Activated CD4-positive, CD25-positive, alpha-beta regulatory T cell treated with anti-CD3 and anti-CD28 coated beads, Interleukin-2, amount 50 U/mL, for 16 hours (primary cell): ENCODE measurements around the gene ZNF202.
"Not testable (repeated sequence)": the region's sequence is repeated elsewhere in the genome, so short reads cannot be mapped to it uniquely, and the experiment has no call there.

Experiments
- DNase-seq: peaks from one replicate; pipeline ENCODE4 v3.0.0-alpha.2; 2020; ENCODE audit warnings: low read depth, low spot score

Gene ZNF202

DNA sequence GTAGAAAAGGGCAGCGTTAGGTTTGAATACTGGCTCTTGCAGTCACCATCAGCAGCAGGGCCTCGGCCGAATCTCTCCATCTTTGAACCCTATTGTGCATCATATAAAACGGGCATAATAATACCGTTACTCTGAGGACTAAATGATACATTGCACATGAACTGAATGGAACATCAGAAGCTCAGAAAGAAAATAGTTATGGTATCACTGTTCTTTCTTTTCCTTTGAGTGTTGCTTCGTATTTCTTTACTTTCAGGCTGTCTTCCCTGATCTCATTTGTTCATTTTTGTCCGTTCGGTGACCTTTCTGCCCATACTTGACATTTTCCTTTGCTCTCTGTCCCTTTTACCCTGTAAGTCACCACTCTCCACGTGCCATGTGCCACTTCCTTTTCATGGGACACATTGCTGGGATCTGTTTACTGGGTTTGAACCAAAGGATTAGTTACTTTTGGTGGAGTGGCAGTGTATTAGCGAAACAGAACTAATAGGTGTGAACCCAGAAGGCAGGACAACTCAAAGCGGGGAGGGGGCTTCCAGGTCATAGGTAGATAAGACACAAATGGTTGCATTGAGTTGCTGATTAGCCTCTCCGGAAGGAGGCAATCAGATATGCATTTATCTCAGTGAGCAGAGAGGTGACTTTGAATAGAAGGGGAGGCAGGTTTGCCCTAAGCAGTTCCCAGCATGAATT, 717 bp upstream of the ZNF202 start:
- DNase-seq = no peak

DNA sequence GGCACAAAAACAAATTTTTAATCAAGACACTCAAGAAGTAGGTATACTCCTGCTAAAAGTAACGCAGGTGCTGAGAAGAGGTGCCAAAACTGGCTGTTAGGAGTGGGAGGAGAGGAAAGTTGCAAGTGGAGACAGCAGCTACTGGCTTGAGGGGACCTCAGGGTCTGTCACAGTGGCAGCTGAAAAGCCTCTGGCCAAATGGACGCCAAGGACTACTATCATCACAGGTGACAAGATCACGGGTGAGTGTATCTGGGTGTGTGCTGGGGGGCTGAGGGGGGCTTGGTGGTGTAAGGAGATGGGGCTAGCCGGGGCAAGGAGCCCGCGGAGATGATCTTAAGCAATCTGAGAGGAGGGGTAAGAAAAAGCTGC, 687 bp downstream of the ZNF202 start:
- DNase-seq = no peak

DNA sequence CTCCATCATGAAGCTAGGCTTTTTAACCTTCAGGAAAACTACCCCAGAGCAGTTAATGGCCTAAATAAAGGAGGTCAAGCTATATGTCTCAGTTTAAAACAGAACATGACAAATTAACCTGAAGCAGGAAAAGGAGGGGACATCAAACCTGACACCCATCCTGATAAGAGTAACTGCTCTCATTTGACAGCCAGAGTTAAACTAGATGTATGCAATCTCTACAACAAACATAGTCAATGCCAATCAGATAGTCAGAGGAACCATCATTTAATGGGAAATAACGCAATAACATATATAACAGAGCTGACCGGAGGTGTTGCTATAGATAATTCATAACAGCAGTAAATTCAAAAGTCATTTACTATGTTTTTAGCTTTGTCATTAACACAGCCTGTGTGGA, 3.1 kb downstream of the ZNF202 start:
- DNase-seq = no peak

DNA sequence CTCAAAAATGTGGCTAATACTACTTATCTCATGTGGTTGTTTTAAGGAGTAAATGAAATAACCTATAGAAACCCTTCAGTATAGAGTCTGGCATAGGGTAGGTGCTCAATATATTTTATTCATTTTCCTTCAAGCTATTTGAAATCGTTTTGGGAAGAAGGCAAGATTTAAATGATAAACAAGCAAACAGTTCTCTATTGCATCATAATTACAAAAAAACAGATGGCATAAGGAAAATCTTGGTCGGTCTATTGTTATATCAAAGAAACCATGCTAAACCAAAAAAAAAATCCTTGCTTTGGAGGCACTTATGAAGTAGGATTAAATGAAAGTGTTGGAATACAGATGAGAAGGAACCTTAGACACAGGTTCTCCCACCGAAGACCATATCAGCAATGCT, 4.7 kb downstream of the ZNF202 start:
- no peak for DNase-seq

DNA sequence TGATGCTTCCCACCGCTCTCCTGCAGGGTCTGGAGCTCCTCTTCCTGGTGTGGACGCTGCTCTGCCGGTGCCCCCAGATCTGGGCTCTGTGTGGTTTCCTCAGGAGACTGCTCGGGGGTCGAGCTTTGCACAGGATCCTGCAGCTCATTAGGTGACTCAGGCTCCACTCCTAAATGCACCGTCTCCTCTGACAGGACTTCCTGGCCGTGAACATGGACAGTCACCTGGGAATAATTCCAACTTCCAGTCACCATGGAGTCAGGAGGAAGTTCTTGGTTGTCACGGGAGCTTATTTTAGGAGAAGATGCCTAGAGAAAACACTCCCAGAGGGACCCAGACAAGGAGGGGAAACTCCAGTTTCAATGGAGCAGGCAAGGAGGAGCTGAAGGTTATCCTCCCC, 11.9 kb downstream of the ZNF202 start:
- DNase-seq = no peak

DNA sequence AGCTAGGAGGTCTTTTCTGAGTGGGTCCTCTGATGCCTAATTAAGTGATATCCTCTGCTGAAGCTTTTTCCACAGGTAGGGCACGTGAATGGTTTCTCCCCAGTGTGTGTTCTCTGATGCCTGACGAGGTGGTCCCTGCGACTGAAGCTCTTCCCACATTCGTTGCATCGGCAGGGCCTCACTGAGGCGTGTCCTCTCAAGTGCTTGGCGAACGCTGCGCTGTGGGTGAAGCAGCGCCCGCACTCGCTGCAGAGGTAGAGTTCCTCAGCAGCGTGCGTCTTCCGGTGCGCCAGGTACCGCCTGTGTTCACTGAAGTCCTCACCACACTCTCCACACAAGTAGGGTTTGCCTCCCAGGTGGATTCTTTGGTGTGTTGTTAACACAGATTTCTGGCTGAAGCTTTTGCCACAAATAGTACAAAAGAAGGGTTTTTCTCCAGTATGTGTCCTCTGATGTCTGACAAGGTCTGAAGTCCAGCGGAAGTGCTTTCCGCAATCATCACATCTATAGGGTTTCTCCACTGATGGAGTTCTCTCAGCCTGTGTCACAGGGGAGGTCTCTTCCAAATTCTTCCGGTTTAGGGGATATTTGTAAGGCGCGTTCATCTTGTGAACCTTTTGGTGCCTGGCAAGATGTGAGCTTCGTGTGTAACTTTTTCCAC, 15.3 kb downstream of the ZNF202 start:
- DNase-seq = no peak

DNA sequence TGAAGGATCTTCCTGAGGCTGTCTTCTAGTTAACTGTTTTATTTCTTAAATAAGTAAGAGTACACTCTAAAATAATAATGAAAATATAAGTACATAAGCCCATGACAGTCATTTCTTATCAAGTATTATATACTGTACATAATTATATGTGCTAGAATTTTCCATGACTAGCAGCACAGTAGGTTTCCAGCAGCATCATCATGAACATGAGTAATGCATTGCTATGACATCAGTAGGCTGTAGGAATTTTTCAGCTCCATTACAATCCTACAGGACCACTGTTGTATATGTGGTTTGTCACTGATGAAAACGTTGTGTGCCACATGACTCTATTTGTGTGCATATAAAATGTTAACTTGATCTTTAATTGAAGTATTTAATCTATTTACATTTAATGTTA, 22.0 kb downstream of the ZNF202 start:
- no peak for DNase-seq

DNA sequence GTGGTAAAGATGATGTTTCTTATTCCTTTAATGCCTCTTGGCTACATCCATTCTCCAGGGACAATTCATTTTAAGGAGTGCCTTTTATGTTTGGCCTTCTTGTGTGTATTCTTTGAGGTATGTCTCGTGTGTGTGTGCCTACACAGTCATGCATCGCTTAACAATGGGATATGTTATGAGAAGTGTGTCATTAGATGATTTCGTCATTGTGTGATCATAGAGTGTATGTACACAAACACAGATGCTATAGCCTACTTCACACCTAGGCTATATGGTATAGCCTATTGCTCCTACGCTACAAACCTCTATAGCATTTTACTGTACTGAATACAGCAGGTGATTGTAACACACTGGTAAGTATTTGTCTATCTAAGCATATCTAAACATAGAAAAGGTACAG, 23.0 kb downstream of the ZNF202 start:
- DNase-seq = no peak

DNA sequence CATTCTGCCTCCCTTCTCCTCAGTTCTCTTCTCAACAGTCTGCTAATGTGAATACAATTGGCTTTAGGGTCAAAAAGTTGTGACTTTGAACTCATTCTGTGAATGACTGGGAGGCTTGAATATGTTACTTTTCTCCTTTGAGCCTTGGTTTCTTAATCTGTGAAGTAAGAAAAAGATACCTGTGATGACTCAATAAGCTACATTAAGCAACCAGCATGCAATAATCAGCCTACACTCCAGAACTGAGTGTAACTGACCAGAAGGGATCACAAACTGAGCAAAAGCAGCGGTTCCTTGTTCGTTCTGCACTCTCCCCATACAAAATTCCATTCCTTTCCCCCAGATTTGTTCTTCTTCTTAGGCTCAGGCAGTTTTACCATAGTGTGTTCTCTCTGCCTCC, 23.4 kb downstream of the ZNF202 start:
- DNase-seq = no peak

DNA sequence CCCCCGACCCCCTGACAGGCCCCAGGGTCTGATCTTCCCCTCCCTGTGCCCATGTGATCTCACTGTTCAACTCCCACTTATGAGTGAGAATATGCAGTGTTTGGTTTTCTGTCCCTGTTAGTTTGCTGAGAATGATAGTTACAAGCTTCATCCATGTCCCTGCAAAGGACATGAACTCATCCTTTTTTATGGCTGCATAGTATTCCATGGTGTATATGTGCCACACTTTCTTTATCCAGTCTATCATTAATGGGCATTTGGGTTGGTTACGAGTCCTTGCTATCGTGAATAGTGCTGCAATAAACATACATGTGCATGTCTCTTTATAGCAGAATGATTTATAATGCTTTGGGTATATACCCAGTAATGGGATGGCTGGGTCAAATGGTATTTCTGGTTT, 28.8 kb downstream of the ZNF202 start:
- not testable (repeated sequence) for DNase-seq

DNA sequence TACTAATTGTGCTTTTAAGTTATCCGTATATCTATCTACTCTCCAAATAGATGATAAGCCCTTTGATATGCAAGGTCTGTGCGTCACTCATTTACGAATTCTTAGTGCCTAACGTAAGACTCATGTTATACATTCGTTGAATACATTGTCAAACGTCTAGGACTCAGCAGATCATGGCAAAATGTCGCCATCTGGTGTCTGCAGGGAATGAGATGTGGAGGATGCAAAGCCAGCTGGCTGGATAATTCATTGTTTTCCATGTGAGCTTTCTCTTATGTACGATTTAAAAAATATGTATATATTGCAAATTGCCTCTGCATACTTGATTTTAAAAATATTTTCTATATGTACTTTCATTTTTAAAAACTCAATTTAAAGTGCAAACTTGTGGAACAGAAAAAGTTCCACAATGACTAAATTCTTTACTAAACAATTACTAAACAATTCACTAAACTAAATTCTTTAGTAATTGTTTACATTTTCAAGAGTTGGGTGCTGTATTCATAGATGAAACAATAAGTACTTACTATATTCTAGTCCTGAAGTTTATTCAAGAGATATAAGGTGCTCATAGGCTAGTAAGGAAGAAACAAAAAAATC, 33.8 kb downstream of the ZNF202 start:
- DNase-seq = peak; percentile 19

DNA sequence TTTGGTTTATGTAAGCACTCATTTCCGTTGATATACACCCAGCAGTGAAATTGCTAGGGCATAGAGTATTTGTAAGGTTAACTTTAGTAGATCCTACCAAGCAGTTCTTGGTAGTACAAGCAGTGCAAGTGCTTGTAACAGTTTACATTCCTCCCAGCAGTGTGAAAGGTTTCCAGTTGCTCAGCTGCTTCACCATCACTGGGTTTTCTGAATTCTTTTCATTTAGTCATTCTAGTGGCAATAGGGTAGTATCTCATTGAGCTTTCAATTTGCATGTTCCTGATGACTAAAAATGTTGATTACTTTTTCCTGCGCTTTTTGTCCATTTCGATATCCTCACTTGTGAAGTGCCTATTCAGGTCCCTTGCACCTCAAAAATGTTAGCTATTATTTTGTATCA, 34.3 kb downstream of the ZNF202 start:
- no peak for DNase-seq

DNA sequence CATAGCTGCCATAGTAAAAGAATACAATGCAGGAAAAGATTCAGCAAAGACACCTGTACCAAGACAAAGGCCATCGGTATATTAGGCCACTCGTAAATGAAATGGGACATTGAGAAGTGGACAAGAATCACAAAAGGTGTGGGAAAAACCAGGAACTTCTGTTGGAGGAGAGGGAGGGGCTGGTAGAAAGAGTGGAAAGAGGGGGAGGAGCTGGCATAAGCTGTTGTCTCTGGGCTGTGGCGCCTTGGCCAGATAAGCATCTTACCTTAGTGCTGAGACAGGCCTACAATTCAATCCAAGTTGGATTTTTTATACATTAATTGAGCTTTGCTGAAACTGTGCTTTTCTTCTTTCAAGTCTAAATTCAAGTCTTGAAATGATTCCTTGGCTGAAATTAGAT, 37.1 kb downstream of the ZNF202 start:
- no peak for DNase-seq

DNA sequence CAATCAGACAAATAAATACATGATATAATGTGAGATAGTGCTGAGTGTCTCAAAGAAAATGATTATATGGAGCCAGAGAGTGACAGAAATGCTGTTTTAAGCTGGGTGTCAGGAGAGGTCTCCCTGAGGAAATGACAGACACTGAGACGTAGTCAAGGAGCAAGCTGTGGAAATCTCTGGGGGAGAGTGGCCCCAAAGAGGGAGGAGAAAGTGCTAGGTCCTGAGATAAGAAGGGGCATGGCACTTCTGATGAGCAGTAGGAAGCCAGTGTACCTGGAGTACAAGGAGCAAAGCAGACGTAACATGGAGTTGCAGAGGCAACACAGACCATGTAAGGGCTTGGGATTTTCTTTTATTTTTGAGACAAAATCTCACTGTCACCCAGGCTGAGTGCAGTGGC, 38.8 kb downstream of the ZNF202 start:
- no peak for DNase-seq

DNA sequence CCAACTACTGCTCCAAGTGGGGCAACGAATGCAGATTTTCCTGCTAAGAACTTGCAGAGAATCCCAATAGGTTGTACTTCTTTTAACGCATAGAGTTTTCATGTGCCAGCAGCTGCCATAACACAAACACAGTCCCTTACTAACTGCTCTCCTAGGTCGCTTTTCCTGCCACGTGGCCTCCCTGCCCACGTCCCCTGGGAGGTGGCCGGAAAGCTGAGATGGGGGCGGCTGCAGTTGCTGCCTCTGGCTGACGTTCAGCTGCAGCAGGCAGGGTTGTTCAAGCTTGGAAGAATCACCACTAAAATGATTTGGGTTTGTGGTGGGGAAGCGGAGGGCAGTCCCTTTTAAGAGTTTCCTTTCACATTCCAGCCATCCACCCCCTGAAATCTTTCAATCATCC, 39.3 kb downstream of the ZNF202 start:
- no peak for DNase-seq

DNA sequence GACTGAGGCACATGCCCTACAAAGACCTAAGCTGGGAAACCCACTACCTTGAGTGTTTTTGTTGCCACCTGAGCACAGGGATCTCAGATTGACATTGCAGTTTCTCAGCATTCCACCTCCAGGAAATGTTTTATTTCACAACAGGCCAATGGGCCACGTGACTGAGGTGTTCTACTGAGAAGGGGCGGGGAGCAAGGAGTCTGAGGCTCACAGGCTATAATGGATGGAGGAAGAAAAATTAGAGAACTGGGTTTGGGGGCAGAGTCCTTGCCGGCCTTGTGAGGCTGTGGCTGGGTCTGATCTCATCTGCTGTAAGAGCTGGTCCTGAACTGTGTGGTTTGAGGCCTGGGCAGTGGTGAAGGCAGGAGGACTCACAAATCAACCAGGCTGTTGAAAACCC, 40.7 kb downstream of the ZNF202 start:
- no peak for DNase-seq

DNA sequence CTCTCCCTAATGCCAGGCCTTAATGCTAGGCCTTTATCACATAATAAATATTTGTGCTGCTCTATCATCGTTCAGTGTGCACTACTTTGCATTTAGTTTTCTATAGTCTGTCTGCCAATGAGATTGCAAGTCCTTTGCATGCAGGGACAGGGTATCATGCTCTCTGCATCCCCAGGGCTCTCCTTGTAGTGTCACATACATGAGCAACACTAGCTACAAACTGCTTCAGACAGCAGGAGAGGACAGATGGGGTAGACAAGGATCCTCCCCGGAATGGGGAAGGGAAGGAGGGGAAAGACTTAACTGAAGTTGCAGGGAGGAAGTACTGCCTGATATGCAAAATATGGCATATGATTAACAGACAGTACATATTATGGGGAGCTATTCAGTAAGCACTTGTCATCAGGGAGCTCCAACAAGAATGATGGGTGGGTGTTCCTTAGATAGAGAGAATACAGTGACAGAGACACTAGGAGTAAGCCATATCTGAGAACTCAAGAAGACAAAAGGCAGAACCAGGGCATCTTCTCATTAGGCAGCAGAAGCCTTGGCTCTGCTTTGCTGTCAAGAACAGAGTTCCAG, 42.8 kb downstream of the ZNF202 start:
- no peak for DNase-seq

DNA sequence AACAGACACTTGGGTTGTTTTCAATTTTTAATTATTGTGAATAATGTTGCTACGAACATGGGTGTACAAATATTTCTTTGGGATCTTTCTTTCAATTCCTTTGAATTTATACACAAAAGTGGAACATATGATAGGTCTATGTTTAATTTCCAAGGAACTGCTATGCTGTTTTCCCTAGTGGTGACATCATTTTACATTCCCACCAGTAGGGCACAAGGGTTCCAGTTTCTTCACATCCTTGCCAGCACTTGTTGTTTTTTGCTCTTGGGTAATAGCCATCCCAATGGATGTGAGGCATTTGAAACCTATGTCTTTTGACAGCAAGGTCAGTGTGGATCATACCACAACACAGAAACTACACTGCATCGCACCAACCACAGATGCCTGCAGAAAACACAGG, 45.3 kb downstream of the ZNF202 start:
- DNase-seq = no peak

DNA sequence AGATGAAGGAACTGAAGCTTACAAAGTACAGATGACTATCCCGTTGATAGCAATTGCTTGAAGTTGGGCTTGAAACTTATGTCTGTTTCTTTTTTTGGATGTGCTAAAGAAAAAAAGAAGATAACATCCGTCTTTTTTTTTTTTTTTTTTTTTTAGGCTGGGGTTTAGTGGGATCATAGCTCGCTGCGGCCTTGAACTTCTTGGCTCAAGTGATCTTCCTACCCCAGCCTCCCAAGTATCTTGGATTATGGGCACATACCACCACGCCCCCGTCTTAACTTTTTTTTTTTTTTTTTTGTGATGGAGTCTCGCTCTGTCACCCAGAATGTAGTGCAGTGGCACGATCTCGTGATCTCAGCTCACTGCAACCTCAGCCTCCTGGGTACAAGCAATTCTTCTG, 46.2 kb downstream of the ZNF202 start:
- DNase-seq = no peak

DNA sequence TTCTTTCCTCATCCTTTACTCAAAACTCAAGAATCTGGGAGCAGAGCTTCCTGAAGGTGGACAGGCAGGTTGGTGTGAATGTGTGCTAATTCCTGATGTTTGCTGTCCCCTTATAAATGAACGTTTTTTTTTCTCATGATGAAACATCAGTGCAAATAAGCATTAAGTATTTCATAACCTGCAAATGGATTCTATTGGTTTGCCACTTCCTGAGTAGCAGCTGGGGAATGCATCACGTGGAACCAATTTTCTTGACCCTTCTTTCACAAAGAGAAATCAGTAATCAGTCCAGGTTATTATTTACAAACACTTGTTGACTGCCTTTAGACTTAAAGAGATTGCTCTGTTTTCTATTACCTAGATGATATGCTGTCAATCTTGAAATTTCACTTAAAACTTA, 46.9 kb downstream of the ZNF202 start:
- DNase-seq = no peak

DNA sequence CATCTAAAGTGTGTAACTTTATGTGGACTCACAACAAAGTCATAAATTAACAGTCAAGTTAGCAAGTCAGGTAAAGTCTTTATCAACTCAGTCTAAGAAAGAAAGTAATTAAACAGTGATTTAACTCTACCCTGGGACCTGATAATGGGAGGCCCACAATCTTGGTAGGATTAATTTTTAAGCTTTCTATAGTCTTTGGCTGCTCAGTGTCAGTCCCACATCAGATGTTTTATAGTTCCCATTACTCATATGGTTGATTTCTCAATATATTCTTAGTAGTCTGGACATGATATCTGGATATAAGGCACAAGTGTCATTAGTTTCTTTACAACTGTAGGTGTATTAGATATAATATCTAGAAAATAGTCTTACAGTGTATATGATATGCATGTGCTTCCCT, 48.5 kb downstream of the ZNF202 start:
- no peak for DNase-seq

DNA sequence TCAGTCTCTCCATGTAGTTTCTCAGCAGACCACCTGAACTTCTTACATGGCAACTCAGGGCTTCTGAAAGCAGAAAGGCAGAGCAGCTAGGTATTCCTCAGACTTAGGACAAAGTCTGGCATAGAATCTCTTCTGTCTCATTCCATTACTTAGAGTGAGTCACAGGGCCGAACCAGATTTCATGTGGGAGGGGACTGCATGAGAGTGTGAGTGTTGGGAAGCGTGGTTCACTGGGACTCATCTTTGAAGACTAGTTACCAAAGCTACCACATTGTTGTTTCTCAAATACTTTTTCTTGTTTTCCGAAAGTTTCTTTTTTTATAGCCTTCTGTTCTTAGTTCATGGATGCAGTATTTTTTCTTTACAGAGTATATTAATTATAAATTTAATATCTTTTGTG, 51.0 kb downstream of the ZNF202 start:
- DNase-seq = no peak

DNA sequence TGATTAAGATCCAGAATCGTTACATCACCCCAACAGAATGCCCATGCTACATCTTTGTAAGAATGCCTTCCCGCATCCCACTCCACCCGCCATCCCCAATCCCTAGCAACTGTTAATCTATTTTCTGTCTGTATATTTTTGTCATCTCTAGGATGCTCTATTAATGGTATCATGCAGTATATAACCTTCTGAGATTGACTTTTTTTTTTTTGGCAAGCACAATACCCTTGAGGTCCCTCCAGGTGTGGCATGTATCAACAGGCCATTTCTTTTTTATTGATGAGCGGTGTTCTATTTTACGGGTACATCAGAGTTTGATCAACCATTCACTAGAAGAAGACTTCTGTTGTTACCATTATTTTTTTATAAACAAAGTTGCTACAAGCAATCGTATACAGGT, 56.9 kb downstream of the ZNF202 start:
- DNase-seq = no peak
